ENCODE results near the gene TMSB10.
A peak's percentile ranks its signal among the peaks of the same experiment; 100 is the strongest.

The TMSB10 gene

GRCh38 chr2:84919885-84920580 lies 14.6 kb downstream of the TMSB10 start:
- peaks cover 11% of the 10 kb centered on the region for H3K4me1 ChIP-seq (ENCODE audit: control insufficient read depth, insufficient read depth, low read length, poor library complexity, severe bottlenecking)
- H3K36me3 ChIP-seq (ENCODE audit: control insufficient read depth, insufficient read depth, low read length): no peaks in the 10 kb centered on the region
- 43 to 48% methylated on average over 5 of the region's 7 CpGs for WGBS, 2 experiments (ENCODE audit: insufficient coverage in 2 of 2)
- no peak overlapping the region for H3K4me3 ChIP-seq (ENCODE audit: extremely low read depth, insufficient read depth, low read length, poor library complexity, severe bottlenecking)
- peak overlapping the region; percentile 96 for H3K27ac ChIP-seq (ENCODE audit: low read depth, low read length, severe bottlenecking)
- H3K9me3 ChIP-seq (ENCODE audit: control insufficient read depth, low read length): no peaks in the 10 kb centered on the region

GRCh38 chr2:84923009-84923408 lies 17.6 kb downstream of the TMSB10 start:
- Histone ChIP-seq H3K4me3 (ENCODE audit: extremely low read depth, insufficient read depth, low read length, poor library complexity, severe bottlenecking) (no peak overlapping the region), H3K36me3 (ENCODE audit: control insufficient read depth, insufficient read depth, low read length) (no peaks in the 10 kb centered on the region), H3K9me3 (ENCODE audit: control insufficient read depth, low read length) (no peaks in the 10 kb centered on the region), H3K27ac (ENCODE audit: low read depth, low read length, severe bottlenecking) (no peak overlapping the region), H3K4me1 (ENCODE audit: control insufficient read depth, insufficient read depth, low read length, poor library complexity, severe bottlenecking) (peaks cover 11% of the 10 kb centered on the region)

- Histone ChIP-seq H3K36me3 (ENCODE audit: control insufficient read depth, insufficient read depth, low read length) (no peaks in the 10 kb centered on the region), H3K4me1 (ENCODE audit: control insufficient read depth, insufficient read depth, low read length, poor library complexity, severe bottlenecking) (peaks cover 9% of the 10 kb centered on the region), H3K4me3 (ENCODE audit: extremely low read depth, insufficient read depth, low read length, poor library complexity, severe bottlenecking) (no peak overlapping the region), H3K9me3 (ENCODE audit: control insufficient read depth, low read length) (no peaks in the 10 kb centered on the region), H3K27ac (ENCODE audit: low read depth, low read length, severe bottlenecking) (peak overlapping the region; percentile 64)
- WGBS, 2 experiments (ENCODE audit: insufficient coverage in 2 of 2): 66 to 71% methylated on average over 4 of the region's 9 CpGs
Measured at GRCh38 chr2:84924173-84925106, 19.0 kb downstream of the TMSB10 start.

GRCh38 chr2:84925336-84925723 lies 19.9 kb downstream of the TMSB10 start:
- H3K4me1 ChIP-seq (ENCODE audit: control insufficient read depth, insufficient read depth, low read length, poor library complexity, severe bottlenecking): peaks cover 4% of the 10 kb centered on the region
- H3K36me3 ChIP-seq (ENCODE audit: control insufficient read depth, insufficient read depth, low read length): no peaks in the 10 kb centered on the region
- H3K27ac ChIP-seq (ENCODE audit: low read depth, low read length, severe bottlenecking): no peak overlapping the region
- no peaks in the 10 kb centered on the region for H3K9me3 ChIP-seq (ENCODE audit: control insufficient read depth, low read length)
- H3K4me3 ChIP-seq (ENCODE audit: extremely low read depth, insufficient read depth, low read length, poor library complexity, severe bottlenecking): no peak overlapping the region
- 94 to 100% methylated on average over 2 of the region's 2 CpGs for WGBS, 2 experiments (ENCODE audit: insufficient coverage in 2 of 2)

GRCh38 chr2:84925724-84926376 lies 20.4 kb downstream of the TMSB10 start:
- no peaks in the 10 kb centered on the region for H3K36me3 ChIP-seq (ENCODE audit: control insufficient read depth, insufficient read depth, low read length)
- no peak overlapping the region for H3K27ac ChIP-seq (ENCODE audit: low read depth, low read length, severe bottlenecking)
- WGBS, 2 experiments (ENCODE audit: insufficient coverage in 2 of 2): 17 to 30% methylated on average over 22 to 29 of the region's 34 CpGs
- H3K4me3 ChIP-seq (ENCODE audit: extremely low read depth, insufficient read depth, low read length, poor library complexity, severe bottlenecking): no peak overlapping the region
- no peaks in the 10 kb centered on the region for H3K9me3 ChIP-seq (ENCODE audit: control insufficient read depth, low read length)
- no peaks in the 10 kb centered on the region for H3K4me1 ChIP-seq (ENCODE audit: control insufficient read depth, insufficient read depth, low read length, poor library complexity, severe bottlenecking)

GRCh38 chr2:84927275-84927627 lies 21.8 kb downstream of the TMSB10 start:
- no peaks in the 10 kb centered on the region for H3K4me1 ChIP-seq (ENCODE audit: control insufficient read depth, insufficient read depth, low read length, poor library complexity, severe bottlenecking)
- H3K9me3 ChIP-seq (ENCODE audit: control insufficient read depth, low read length): no peaks in the 10 kb centered on the region
- 64 to 68% methylated on average over 2 of the region's 3 CpGs for WGBS, 2 experiments (ENCODE audit: insufficient coverage in 2 of 2)
- H3K36me3 ChIP-seq (ENCODE audit: control insufficient read depth, insufficient read depth, low read length): no peaks in the 10 kb centered on the region
- no peak overlapping the region for H3K4me3 ChIP-seq (ENCODE audit: extremely low read depth, insufficient read depth, low read length, poor library complexity, severe bottlenecking)
- no peak overlapping the region for H3K27ac ChIP-seq (ENCODE audit: low read depth, low read length, severe bottlenecking)

GRCh38 chr2:84931384-84931821 lies 25.9 kb downstream of the TMSB10 start:
- H3K4me3 ChIP-seq (ENCODE audit: extremely low read depth, insufficient read depth, low read length, poor library complexity, severe bottlenecking): no peak overlapping the region
- no peaks in the 10 kb centered on the region for H3K4me1 ChIP-seq (ENCODE audit: control insufficient read depth, insufficient read depth, low read length, poor library complexity, severe bottlenecking)
- 55 to 80% methylated on average over 1 of the region's 1 CpG for WGBS, 2 experiments (ENCODE audit: insufficient coverage in 2 of 2)
- H3K9me3 ChIP-seq (ENCODE audit: control insufficient read depth, low read length): no peaks in the 10 kb centered on the region
- H3K36me3 ChIP-seq (ENCODE audit: control insufficient read depth, insufficient read depth, low read length): no peaks in the 10 kb centered on the region
- no peak overlapping the region for H3K27ac ChIP-seq (ENCODE audit: low read depth, low read length, severe bottlenecking)

GRCh38 chr2:84938194-84938879 lies 32.9 kb downstream of the TMSB10 start:
- no peaks in the 10 kb centered on the region for H3K4me1 ChIP-seq (ENCODE audit: control insufficient read depth, insufficient read depth, low read length, poor library complexity, severe bottlenecking)
- H3K4me3 ChIP-seq (ENCODE audit: extremely low read depth, insufficient read depth, low read length, poor library complexity, severe bottlenecking): no peak overlapping the region
- H3K36me3 ChIP-seq (ENCODE audit: control insufficient read depth, insufficient read depth, low read length): no peaks in the 10 kb centered on the region
- 97 to 100% methylated on average over 2 to 3 of the region's 5 CpGs for WGBS, 2 experiments (ENCODE audit: insufficient coverage in 2 of 2)
- H3K27ac ChIP-seq (ENCODE audit: low read depth, low read length, severe bottlenecking): no peak overlapping the region
- no peaks in the 10 kb centered on the region for H3K9me3 ChIP-seq (ENCODE audit: control insufficient read depth, low read length)

- H3K4me3 ChIP-seq (ENCODE audit: extremely low read depth, insufficient read depth, low read length, poor library complexity, severe bottlenecking): no peak overlapping the region
- H3K9me3 ChIP-seq (ENCODE audit: control insufficient read depth, low read length): no peaks in the 10 kb centered on the region
- H3K27ac ChIP-seq (ENCODE audit: low read depth, low read length, severe bottlenecking): no peak overlapping the region
- no peaks in the 10 kb centered on the region for H3K36me3 ChIP-seq (ENCODE audit: control insufficient read depth, insufficient read depth, low read length)
- WGBS, 2 experiments (ENCODE audit: insufficient coverage in 2 of 2): 78 to 89% methylated on average over 6 to 7 of the region's 9 CpGs
- no peaks in the 10 kb centered on the region for H3K4me1 ChIP-seq (ENCODE audit: control insufficient read depth, insufficient read depth, low read length, poor library complexity, severe bottlenecking)
Measured at GRCh38 chr2:84939426-84940087, 34.1 kb downstream of the TMSB10 start.

GRCh38 chr2:84940088-84940470 lies 34.6 kb downstream of the TMSB10 start:
- H3K4me3 ChIP-seq (ENCODE audit: extremely low read depth, insufficient read depth, low read length, poor library complexity, severe bottlenecking): no peak overlapping the region
- H3K27ac ChIP-seq (ENCODE audit: low read depth, low read length, severe bottlenecking): no peak overlapping the region
- WGBS, 2 experiments (ENCODE audit: insufficient coverage in 2 of 2): 53 to 65% methylated on average over 2 to 3 of the region's 3 CpGs
- H3K9me3 ChIP-seq (ENCODE audit: control insufficient read depth, low read length): no peaks in the 10 kb centered on the region
- no peaks in the 10 kb centered on the region for H3K4me1 ChIP-seq (ENCODE audit: control insufficient read depth, insufficient read depth, low read length, poor library complexity, severe bottlenecking)
- no peaks in the 10 kb centered on the region for H3K36me3 ChIP-seq (ENCODE audit: control insufficient read depth, insufficient read depth, low read length)

Data from mesodermal cell (in vitro differentiated cells).